22Rv1 (cell line): ENCODE measurements around the gene GJD2.

Source experiments
- H3K27ac ChIP-seq: fragments of 450-650 bp; 2 replicates; pipeline ENCODE4 v1.5.1; 2017
- ZFX ChIP-seq: fragments of 450-650 bp; IDR thresholded peaks from 2 replicates; pipeline ENCODE4 v1.6.1; 2017; ENCODE audit warnings: antibody characterized with exemption, borderline replicate concordance
- TF ChIP-seq, protein P1 (sequence below): fragments of 450-650 bp; IDR thresholded peaks from 2 replicates; pipeline ENCODE4 v1.5.1; 2017; ENCODE audit warnings: mild to moderate bottlenecking

Gene GJD2

DNA sequence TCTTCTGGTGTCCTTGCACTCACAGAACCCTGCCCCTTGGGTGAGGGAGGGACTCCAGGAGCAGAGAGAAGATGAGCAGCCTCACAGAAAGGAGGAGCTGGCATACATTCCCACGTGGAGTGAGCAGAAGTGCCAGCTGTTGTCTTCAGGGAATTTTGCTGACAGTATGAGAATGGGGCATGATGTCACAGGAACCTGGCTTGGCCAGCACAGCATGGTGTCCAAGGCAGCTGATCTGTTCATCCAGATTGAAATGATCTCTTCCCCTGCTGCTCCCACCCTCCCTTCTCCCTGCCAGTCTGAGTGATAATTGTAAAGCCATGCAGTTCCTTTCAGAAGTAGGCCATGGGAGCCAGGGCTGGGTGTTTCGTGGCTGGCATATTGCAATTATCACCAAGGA, 53.3 kb downstream of the GJD2 start:
- no peak overlapping the region for H3K27ac ChIP-seq
- no peak for TF ChIP-seq ZFX
- TF ChIP-seq, protein P1, sequence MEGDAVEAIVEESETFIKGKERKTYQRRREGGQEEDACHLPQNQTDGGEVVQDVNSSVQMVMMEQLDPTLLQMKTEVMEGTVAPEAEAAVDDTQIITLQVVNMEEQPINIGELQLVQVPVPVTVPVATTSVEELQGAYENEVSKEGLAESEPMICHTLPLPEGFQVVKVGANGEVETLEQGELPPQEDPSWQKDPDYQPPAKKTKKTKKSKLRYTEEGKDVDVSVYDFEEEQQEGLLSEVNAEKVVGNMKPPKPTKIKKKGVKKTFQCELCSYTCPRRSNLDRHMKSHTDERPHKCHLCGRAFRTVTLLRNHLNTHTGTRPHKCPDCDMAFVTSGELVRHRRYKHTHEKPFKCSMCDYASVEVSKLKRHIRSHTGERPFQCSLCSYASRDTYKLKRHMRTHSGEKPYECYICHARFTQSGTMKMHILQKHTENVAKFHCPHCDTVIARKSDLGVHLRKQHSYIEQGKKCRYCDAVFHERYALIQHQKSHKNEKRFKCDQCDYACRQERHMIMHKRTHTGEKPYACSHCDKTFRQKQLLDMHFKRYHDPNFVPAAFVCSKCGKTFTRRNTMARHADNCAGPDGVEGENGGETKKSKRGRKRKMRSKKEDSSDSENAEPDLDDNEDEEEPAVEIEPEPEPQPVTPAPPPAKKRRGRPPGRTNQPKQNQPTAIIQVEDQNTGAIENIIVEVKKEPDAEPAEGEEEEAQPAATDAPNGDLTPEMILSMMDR = no peak
